ENCODE results near the gene CLTA. TPM values are rescaled to one million over a fixed set of nuclear protein-coding genes. Genes with fewer than 3 reads are reported as not detected.

The CLTA gene
- polyA plus RNA-seq, 1 donor from 2014 or later: 420 TPM

DNA sequence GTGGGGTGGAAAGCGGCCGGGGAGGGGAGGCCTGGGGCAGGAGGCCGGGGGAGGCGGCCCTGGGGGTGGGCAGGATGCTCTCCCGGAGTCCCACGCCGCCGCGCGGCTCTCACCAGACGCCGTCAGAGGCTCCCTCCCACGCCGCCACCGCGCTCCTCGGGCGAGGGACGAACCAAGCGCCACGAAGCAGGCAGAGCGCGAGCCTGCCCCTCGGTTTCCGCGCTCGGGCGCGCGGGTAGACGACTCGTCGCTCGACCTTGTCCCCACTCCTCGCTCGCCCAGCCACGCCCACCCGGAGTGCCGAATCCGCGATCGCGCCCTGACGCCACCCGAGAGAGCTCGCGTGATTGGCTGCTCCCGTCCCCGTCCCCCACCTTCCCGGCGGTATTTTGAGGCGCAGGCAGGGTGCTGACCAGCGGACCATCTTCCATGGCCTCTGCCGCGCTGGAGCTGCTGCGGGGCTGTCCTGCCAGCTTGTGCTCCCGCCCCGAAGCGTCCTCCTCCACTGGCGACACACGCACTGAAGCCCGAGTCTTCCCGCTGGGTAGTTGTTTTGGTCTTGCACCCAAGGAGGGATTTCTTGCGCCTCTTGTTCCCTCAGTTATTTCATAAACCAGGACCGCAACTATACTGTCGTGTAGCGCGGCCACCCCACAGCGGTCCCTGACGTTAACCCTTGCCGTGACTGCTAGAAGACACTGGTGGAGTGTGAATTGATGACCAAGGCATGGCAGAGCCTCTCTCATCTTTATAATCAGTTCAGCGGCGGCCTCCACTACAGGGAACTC, 67.7 kb downstream of the CLTA start, which contains the start of gene GNE:
Gene GNE, minus strand, starts transcription at position 241 of the 788 bp plus-strand sequence. CDS start 9,093 bp downstream, outside the sequence.
- Histone ChIP-seq H3K36me3 (ENCODE audit: insufficient read depth, low read length) (no peaks in the 10 kb centered on the region), H3K79me2 (replicated peaks; ENCODE audit: insufficient read depth, low read length) (peaks cover 16% of the 10 kb centered on the region), H3F3A (ENCODE audit: insufficient read depth, low read length, poor library complexity, severe bottlenecking) (no peaks in the 10 kb centered on the region), H3K4me3 (ENCODE audit: low read length) (peak within 1 kb of the TSS; percentile 98), H3K9me3 (ENCODE audit: low read length) (no peaks in the 10 kb centered on the region), H4K20me1 (ENCODE audit: insufficient read depth) (no peaks in the 10 kb centered on the region), H3K4me2 (ENCODE audit: low read length) (peak within 1 kb of the TSS; percentile 53), H2AFZ (ENCODE audit: low read depth, low read length) (peak within 1 kb of the TSS; percentile 95), H3K9ac (ENCODE audit: low read length) (peak within 1 kb of the TSS; percentile 93), H3K9me2 (ENCODE audit: insufficient read depth, low read length) (no peaks in the 10 kb centered on the region), H3K27me3 (ENCODE audit: insufficient read depth, low read depth, low read length) (no peaks in the 10 kb centered on the region), H3K27ac (ENCODE audit: low read length) (peak within 1 kb of the TSS; percentile 91)
- TF ChIP-seq TAF1 (IDR thresholded peaks at IDR 0.05; ENCODE audit: low read depth): peak; percentile 51
- peak; percentile 79 for TF ChIP-seq MXI1 (conservative IDR thresholded peaks at IDR 0.05; ENCODE audit: poor library complexity, severe bottlenecking)
- peak; percentile 94 for TF ChIP-seq POLR2AphosphoS5 (IDR thresholded peaks at IDR 0.05)
- TF ChIP-seq, protein P1, sequence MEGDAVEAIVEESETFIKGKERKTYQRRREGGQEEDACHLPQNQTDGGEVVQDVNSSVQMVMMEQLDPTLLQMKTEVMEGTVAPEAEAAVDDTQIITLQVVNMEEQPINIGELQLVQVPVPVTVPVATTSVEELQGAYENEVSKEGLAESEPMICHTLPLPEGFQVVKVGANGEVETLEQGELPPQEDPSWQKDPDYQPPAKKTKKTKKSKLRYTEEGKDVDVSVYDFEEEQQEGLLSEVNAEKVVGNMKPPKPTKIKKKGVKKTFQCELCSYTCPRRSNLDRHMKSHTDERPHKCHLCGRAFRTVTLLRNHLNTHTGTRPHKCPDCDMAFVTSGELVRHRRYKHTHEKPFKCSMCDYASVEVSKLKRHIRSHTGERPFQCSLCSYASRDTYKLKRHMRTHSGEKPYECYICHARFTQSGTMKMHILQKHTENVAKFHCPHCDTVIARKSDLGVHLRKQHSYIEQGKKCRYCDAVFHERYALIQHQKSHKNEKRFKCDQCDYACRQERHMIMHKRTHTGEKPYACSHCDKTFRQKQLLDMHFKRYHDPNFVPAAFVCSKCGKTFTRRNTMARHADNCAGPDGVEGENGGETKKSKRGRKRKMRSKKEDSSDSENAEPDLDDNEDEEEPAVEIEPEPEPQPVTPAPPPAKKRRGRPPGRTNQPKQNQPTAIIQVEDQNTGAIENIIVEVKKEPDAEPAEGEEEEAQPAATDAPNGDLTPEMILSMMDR (IDR thresholded peaks at IDR 0.05; ENCODE audit: poor library complexity, severe bottlenecking): peak; percentile 22
- TF ChIP-seq SMC3 (conservative IDR thresholded peaks at IDR 0.05; ENCODE audit: poor library complexity): no peak
- TF ChIP-seq RAD21 (conservative IDR thresholded peaks at IDR 0.05): peak; percentile 15
- no peak for TF ChIP-seq EZH2 (IDR thresholded peaks at IDR 0.05; ENCODE audit: borderline replicate concordance, insufficient read depth, low read length, poor library complexity, severe bottlenecking)
- peak; percentile 64 for TF ChIP-seq EP300 (conservative IDR thresholded peaks at IDR 0.05; ENCODE audit: poor library complexity, severe bottlenecking)
- TF ChIP-seq, protein P2, sequence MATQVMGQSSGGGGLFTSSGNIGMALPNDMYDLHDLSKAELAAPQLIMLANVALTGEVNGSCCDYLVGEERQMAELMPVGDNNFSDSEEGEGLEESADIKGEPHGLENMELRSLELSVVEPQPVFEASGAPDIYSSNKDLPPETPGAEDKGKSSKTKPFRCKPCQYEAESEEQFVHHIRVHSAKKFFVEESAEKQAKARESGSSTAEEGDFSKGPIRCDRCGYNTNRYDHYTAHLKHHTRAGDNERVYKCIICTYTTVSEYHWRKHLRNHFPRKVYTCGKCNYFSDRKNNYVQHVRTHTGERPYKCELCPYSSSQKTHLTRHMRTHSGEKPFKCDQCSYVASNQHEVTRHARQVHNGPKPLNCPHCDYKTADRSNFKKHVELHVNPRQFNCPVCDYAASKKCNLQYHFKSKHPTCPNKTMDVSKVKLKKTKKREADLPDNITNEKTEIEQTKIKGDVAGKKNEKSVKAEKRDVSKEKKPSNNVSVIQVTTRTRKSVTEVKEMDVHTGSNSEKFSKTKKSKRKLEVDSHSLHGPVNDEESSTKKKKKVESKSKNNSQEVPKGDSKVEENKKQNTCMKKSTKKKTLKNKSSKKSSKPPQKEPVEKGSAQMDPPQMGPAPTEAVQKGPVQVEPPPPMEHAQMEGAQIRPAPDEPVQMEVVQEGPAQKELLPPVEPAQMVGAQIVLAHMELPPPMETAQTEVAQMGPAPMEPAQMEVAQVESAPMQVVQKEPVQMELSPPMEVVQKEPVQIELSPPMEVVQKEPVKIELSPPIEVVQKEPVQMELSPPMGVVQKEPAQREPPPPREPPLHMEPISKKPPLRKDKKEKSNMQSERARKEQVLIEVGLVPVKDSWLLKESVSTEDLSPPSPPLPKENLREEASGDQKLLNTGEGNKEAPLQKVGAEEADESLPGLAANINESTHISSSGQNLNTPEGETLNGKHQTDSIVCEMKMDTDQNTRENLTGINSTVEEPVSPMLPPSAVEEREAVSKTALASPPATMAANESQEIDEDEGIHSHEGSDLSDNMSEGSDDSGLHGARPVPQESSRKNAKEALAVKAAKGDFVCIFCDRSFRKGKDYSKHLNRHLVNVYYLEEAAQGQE (IDR thresholded peaks at IDR 0.05; ENCODE audit: borderline replicate concordance): peak; percentile 65

DNA sequence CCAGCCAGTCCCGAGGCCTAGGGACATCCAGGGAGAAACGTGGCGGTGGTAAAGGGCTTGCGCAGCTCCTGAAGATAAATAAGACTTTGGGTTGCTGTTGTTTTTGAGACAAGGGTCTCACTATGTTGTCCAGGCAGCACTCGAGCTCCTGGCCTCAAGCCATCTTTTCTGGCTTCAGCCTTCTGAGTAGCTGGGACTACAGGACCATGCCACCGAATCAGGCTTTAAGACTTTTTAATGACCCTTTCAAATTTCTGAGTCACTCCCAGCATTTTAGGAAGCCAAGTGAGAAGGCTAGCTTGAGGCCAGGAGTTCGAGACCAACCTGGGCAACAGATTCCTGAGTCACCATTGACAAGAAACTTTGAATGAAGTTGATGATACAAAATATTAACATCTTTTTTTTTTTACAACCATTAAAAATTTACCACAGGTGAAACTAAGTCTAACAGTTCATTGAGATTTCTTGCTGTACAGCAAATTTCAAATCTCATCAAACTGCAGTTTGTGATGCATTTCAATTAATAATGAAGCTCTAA, 68.3 kb downstream of the CLTA start:
- H2AFZ ChIP-seq (ENCODE audit: low read depth, low read length): peak overlapping the region; percentile 95
- no peaks in the 10 kb centered on the region for H3K9me2 ChIP-seq (ENCODE audit: insufficient read depth, low read length)
- H3F3A ChIP-seq (ENCODE audit: insufficient read depth, low read length, poor library complexity, severe bottlenecking): no peaks in the 10 kb centered on the region
- H3K27me3 ChIP-seq (ENCODE audit: insufficient read depth, low read depth, low read length): no peaks in the 10 kb centered on the region
- no peaks in the 10 kb centered on the region for H3K9me3 ChIP-seq (ENCODE audit: low read length)
- peaks cover 16% of the 10 kb centered on the region for H3K79me2 ChIP-seq (replicated peaks; ENCODE audit: insufficient read depth, low read length)
- H4K20me1 ChIP-seq (ENCODE audit: insufficient read depth): no peaks in the 10 kb centered on the region
- peak overlapping the region; percentile 91 for H3K27ac ChIP-seq (ENCODE audit: low read length)
- TF ChIP-seq TAF1 (IDR thresholded peaks at IDR 0.05; ENCODE audit: low read depth): no peak
- no peak for TF ChIP-seq EP300 (conservative IDR thresholded peaks at IDR 0.05; ENCODE audit: poor library complexity, severe bottlenecking)
- TF ChIP-seq EZH2 (IDR thresholded peaks at IDR 0.05; ENCODE audit: borderline replicate concordance, insufficient read depth, low read length, poor library complexity, severe bottlenecking): no peak
- TF ChIP-seq, protein P2 (IDR thresholded peaks at IDR 0.05; ENCODE audit: borderline replicate concordance): no peak
- TF ChIP-seq SMC3 (conservative IDR thresholded peaks at IDR 0.05; ENCODE audit: poor library complexity): no peak
- TF ChIP-seq, protein P1 (IDR thresholded peaks at IDR 0.05; ENCODE audit: poor library complexity, severe bottlenecking): no peak
- no peak for TF ChIP-seq RAD21 (conservative IDR thresholded peaks at IDR 0.05)
- TF ChIP-seq MXI1 (conservative IDR thresholded peaks at IDR 0.05; ENCODE audit: poor library complexity, severe bottlenecking): no peak
- TF ChIP-seq POLR2AphosphoS5 (IDR thresholded peaks at IDR 0.05): no peak
- H3K4me2 ChIP-seq (ENCODE audit: low read length): peak overlapping the region; percentile 53
- peak overlapping the region; percentile 93 for H3K9ac ChIP-seq (ENCODE audit: low read length)
- H3K36me3 ChIP-seq (ENCODE audit: insufficient read depth, low read length): no peaks in the 10 kb centered on the region
- peak overlapping the region; percentile 98 for H3K4me3 ChIP-seq (ENCODE audit: low read length)

Measured in neural cell (in vitro differentiated cells).